Keratinocyte (primary cell): Measurements from ENCODE around the gene POC5.

Experiments used
- EZH2 ChIP-seq: IDR thresholded peaks from one replicate; pipeline ENCODE4 v1.6.1; 2012; ENCODE audit warnings: inconsistent platforms, mild to moderate bottlenecking, low read length, moderate library complexity
- TF ChIP-seq, protein P1 (sequence below), 3 experiments: IDR thresholded peaks in 1 of 3; conservative IDR thresholded peaks in 1 of 3; optimal IDR thresholded peaks in 1 of 3; 2 replicates in 2 of 3; 3 replicates in 1 of 3; pipeline versions ENCODE3 to v1.5.1; 2011; ENCODE audit warnings: low read length in 3 of 3, mild to moderate bottlenecking in 3 of 3, moderate library complexity in 2 of 3, control low read depth in 1 of 3, inconsistent platforms in 1 of 3; ENCODE audit not compliant: insufficient read depth in 2 of 3; ENCODE audit errors: extremely low read depth in 1 of 3

DNA sequence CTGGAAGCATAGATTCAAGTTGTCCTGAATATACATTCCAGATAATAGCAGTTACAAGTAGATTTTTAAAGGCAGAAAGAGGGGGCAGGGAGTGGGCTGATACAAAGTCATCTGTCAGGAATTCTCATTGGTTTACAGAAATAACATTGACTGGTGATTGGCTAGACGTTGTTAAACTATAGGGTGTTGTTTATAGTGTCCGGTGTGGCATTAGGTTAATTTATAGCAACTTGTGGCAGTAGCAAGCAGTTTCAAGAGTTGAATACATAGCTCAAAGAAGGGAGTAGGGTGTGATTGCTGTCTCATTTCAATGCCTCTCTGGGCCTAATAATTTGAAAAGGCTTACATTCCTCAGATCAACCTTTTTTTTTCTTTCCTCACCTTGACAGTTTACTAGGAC is 10.7 kb upstream of the POC5 start:
- TF ChIP-seq, protein P1, sequence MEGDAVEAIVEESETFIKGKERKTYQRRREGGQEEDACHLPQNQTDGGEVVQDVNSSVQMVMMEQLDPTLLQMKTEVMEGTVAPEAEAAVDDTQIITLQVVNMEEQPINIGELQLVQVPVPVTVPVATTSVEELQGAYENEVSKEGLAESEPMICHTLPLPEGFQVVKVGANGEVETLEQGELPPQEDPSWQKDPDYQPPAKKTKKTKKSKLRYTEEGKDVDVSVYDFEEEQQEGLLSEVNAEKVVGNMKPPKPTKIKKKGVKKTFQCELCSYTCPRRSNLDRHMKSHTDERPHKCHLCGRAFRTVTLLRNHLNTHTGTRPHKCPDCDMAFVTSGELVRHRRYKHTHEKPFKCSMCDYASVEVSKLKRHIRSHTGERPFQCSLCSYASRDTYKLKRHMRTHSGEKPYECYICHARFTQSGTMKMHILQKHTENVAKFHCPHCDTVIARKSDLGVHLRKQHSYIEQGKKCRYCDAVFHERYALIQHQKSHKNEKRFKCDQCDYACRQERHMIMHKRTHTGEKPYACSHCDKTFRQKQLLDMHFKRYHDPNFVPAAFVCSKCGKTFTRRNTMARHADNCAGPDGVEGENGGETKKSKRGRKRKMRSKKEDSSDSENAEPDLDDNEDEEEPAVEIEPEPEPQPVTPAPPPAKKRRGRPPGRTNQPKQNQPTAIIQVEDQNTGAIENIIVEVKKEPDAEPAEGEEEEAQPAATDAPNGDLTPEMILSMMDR (optimal IDR thresholded peaks at IDR 0.05 in 1 of 3, IDR thresholded peaks at IDR 0.05 in 1 of 3, conservative IDR thresholded peaks at IDR 0.05 in 1 of 3; ENCODE audit: extremely low read depth in 1 of 3, insufficient read depth in 2 of 3, low read length in 3 of 3) = no peak
- no peak for TF ChIP-seq EZH2
